ENCODE results near the gene ETFB.

ETFB gene

DNA sequence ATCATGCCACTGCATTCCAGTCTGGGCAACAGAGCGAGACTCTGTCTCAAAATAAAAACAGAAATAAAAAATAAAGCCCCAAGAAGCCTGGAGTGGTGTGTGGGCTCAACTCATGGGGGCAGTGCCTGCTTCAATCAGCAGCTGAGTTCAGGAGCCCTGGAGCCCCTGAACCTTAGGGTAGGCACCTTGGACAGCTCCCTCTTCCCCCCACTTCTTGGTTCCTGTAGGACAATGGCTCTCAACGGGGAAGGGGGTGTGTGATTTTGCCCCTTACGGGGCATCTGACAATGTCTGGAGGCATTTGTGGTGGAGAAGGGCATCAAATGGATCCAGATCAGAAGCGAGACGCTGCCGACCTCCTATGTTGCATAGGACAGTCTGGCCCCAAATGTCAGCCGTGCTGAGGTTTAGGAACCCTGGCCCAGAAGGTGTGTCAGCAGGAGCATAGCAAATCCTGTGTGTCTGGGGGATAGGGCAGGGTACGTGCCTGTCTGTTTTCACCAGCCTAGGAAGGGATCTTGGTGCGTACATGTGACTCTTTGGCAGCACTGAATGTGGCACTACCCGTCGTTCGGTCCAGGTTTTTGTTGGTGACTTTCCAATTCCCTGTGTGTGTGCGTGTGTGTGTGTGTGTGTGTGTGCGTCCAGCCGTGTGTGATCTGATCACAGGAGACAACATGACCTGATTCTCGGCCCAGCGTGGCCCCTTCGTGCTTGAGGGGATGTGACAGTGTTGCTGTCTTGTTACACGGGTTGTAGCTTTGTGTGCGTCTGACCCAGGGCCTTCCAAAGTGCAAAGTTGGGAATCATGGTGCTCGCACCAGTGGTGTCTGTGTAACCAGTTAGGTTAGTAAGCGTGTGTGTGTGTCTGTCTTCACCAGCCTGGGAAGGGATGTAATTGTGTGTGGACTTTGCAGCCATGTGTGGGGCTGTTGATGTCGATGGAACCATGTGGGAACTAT, 47.2 kb downstream of the ETFB start:
- H3K36me3 ChIP-seq (ENCODE audit: control insufficient read depth, insufficient read depth, low read length): no peaks in the 10 kb centered on the region
- no peaks in the 10 kb centered on the region for H3K4me1 ChIP-seq (ENCODE audit: control insufficient read depth, insufficient read depth, low read length, poor library complexity, severe bottlenecking)
- no peak overlapping the region for H3K27ac ChIP-seq (ENCODE audit: insufficient read depth, low read length, poor library complexity, severe bottlenecking)
- H3K27me3 ChIP-seq (replicated peaks; ENCODE audit: control insufficient read depth, insufficient read depth, low read length, poor library complexity, severe bottlenecking): no peaks in the 10 kb centered on the region
- no peak overlapping the region for H3K4me3 ChIP-seq (ENCODE audit: insufficient read depth, low read depth, low read length, poor library complexity, severe bottlenecking)
- no peak for DNase-seq
- H3K9me3 ChIP-seq (ENCODE audit: control insufficient read depth, low read length): no peaks in the 10 kb centered on the region

DNA sequence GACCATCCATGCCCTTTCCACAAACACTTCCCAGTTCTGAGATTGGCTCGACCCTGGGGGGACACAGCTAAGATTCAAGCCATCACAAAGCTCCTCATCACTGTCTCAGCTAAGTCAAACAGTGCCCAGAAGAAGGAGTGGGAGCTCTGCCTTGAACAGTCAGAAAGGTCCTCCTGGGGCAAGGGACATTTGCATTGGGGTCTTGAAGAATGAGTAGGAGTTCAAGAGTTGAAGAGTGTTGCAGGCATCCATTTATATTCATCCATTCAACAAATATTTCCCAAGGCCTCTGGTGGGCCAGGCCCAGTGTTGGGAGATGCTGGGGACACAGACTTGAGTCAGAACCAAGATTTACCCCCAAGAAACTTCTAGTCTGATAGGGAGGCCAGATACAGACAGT, 48.2 kb downstream of the ETFB start:
- no peak overlapping the region for H3K4me3 ChIP-seq (ENCODE audit: insufficient read depth, low read depth, low read length, poor library complexity, severe bottlenecking)
- H3K36me3 ChIP-seq (ENCODE audit: control insufficient read depth, insufficient read depth, low read length): no peaks in the 10 kb centered on the region
- no peaks in the 10 kb centered on the region for H3K9me3 ChIP-seq (ENCODE audit: control insufficient read depth, low read length)
- H3K27me3 ChIP-seq (replicated peaks; ENCODE audit: control insufficient read depth, insufficient read depth, low read length, poor library complexity, severe bottlenecking): no peaks in the 10 kb centered on the region
- H3K4me1 ChIP-seq (ENCODE audit: control insufficient read depth, insufficient read depth, low read length, poor library complexity, severe bottlenecking): no peaks in the 10 kb centered on the region
- DNase-seq: no peak
- no peak overlapping the region for H3K27ac ChIP-seq (ENCODE audit: insufficient read depth, low read length, poor library complexity, severe bottlenecking)

DNA sequence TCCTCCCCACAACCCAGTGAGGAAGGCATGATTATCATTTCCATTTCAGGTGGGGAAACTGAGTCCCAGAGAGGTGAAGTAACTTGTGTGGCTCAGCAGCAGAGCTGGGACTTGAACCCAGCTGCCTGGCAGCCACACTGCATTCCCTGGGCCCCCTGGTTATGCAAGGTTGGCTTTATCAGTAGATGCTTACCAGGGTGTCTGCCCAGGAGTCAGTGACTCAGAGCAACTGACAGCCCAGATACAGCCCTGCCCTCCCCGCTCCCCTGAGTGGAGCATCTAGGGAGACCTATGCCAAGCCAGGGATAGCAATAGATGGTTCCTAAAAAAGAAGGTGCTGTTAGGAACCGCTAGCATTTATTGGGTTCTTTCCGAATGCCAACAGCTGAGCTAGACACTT, 48.8 kb downstream of the ETFB start:
- no peaks in the 10 kb centered on the region for H3K4me1 ChIP-seq (ENCODE audit: control insufficient read depth, insufficient read depth, low read length, poor library complexity, severe bottlenecking)
- H3K9me3 ChIP-seq (ENCODE audit: control insufficient read depth, low read length): no peaks in the 10 kb centered on the region
- H3K36me3 ChIP-seq (ENCODE audit: control insufficient read depth, insufficient read depth, low read length): no peaks in the 10 kb centered on the region
- H3K27me3 ChIP-seq (replicated peaks; ENCODE audit: control insufficient read depth, insufficient read depth, low read length, poor library complexity, severe bottlenecking): no peaks in the 10 kb centered on the region
- no peak overlapping the region for H3K27ac ChIP-seq (ENCODE audit: insufficient read depth, low read length, poor library complexity, severe bottlenecking)
- no peak overlapping the region for H3K4me3 ChIP-seq (ENCODE audit: insufficient read depth, low read depth, low read length, poor library complexity, severe bottlenecking)
- DNase-seq: no peak

DNA sequence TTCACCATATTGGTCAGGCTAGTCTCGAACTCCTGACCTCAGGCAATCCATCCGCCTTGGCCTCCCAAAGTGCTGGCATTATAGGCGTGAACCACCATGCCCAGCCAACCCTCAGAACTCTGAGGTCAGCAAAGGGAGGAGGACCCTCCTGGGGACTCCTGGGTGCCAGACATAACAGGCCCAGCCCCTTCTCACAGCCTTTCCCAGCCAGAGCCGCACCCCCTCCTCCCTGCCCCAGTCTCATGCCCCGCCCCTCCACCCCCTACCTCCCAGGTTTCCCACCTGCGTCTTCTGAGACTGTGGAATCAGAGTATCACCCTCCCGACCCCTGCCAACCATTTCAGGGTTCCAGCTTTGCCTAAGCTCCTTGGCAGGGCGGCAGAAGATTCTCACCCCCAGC, 49.5 kb downstream of the ETFB start:
- no peak for DNase-seq
- no peaks in the 10 kb centered on the region for H3K36me3 ChIP-seq (ENCODE audit: control insufficient read depth, insufficient read depth, low read length)
- no peaks in the 10 kb centered on the region for H3K4me1 ChIP-seq (ENCODE audit: control insufficient read depth, insufficient read depth, low read length, poor library complexity, severe bottlenecking)
- no peaks in the 10 kb centered on the region for H3K9me3 ChIP-seq (ENCODE audit: control insufficient read depth, low read length)
- H3K4me3 ChIP-seq (ENCODE audit: insufficient read depth, low read depth, low read length, poor library complexity, severe bottlenecking): no peak overlapping the region
- H3K27ac ChIP-seq (ENCODE audit: insufficient read depth, low read length, poor library complexity, severe bottlenecking): no peak overlapping the region
- H3K27me3 ChIP-seq (replicated peaks; ENCODE audit: control insufficient read depth, insufficient read depth, low read length, poor library complexity, severe bottlenecking): no peaks in the 10 kb centered on the region

DNA sequence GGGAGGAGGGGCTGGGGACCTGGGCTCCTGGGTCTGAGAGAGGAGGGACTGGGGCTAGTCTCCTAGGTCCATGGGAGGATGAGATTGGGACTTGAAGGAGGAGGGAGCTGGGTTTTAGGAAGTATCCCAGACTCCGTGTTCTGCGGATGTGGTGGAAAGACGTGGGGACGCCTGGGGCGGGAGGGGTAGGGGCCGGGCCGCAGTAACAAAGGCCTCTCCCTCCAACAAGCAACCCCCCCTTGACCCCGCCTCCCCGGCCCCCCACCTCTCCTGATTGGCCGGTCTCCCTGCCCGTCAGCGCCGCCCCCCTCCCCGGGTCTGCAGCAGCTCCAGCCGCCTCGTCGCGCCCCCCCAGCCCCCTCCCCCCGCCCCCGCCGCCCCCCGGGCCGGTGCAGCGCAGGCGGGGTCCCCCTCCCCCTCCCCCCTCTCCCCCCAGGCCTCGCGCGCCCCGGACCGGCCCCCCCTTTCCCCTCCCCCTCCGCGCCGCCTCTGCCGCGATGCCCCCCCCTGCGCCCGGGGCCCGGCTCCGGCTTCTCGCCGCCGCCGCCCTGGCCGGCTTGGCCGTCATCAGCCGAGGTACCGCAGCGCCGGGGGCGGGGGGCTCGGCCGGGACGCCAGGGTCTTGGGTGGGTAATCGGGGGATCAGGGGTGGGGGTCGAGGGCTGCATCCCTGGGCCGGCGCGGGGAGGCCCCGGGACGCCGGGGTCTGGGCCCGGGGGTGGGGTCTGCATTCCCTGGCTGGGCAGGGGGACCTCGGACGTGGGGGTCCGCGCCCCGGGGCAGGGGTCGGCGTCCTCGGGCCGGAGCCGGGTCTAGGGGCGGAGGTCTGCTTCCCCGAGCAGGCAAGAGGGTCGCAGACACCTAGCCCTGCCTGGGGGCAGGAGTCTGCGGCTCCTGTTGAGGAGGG, 54.6 kb downstream of the ETFB start, which contains the start of gene IGLON5:
TSS of gene IGLON5 (plus strand) at position 294 of the 907 bp plus-strand sequence. CDS start at position 498, 204 bp downstream.
- H3K4me3 ChIP-seq (ENCODE audit: insufficient read depth, low read depth, low read length, poor library complexity, severe bottlenecking): no peak within 1 kb of the TSS
- peaks cover 5% of the 10 kb centered on the region for H3K9me3 ChIP-seq (ENCODE audit: control insufficient read depth, low read length)
- H3K4me1 ChIP-seq (ENCODE audit: control insufficient read depth, insufficient read depth, low read length, poor library complexity, severe bottlenecking): no peaks in the 10 kb centered on the region
- no peaks in the 10 kb centered on the region for H3K36me3 ChIP-seq (ENCODE audit: control insufficient read depth, insufficient read depth, low read length)
- peaks cover 7% of the 10 kb centered on the region for H3K27me3 ChIP-seq (replicated peaks; ENCODE audit: control insufficient read depth, insufficient read depth, low read length, poor library complexity, severe bottlenecking)
- DNase-seq: no peak
- no peak within 1 kb of the TSS for H3K27ac ChIP-seq (ENCODE audit: insufficient read depth, low read length, poor library complexity, severe bottlenecking)

DNA sequence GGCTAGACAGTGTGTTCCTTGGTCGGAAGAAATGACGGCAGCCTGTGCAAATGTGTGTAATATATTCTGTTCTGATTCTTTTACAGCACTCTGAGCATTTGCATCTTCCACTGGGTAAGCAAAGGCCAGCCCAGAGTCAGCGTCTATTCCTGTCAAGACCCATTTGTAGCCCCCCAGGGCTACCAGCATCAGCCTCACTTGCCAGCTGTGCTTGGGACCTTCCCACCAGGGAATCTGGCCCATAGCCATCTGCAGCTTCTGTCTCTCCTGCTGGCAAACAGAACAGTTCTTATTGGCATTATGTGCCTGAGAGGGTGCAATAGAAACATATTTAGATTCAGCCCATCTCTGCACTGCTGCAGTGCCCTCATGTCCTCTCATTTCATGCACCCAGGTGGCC, 60.7 kb downstream of the ETFB start:
- no peaks in the 10 kb centered on the region for H3K4me1 ChIP-seq (ENCODE audit: control insufficient read depth, insufficient read depth, low read length, poor library complexity, severe bottlenecking)
- H3K9me3 ChIP-seq (ENCODE audit: control insufficient read depth, low read length): peaks cover 5% of the 10 kb centered on the region
- no peak overlapping the region for H3K27ac ChIP-seq (ENCODE audit: insufficient read depth, low read length, poor library complexity, severe bottlenecking)
- no peaks in the 10 kb centered on the region for H3K36me3 ChIP-seq (ENCODE audit: control insufficient read depth, insufficient read depth, low read length)
- no peak for DNase-seq
- peaks cover 7% of the 10 kb centered on the region for H3K27me3 ChIP-seq (replicated peaks; ENCODE audit: control insufficient read depth, insufficient read depth, low read length, poor library complexity, severe bottlenecking)
- no peak overlapping the region for H3K4me3 ChIP-seq (ENCODE audit: insufficient read depth, low read depth, low read length, poor library complexity, severe bottlenecking)

DNA sequence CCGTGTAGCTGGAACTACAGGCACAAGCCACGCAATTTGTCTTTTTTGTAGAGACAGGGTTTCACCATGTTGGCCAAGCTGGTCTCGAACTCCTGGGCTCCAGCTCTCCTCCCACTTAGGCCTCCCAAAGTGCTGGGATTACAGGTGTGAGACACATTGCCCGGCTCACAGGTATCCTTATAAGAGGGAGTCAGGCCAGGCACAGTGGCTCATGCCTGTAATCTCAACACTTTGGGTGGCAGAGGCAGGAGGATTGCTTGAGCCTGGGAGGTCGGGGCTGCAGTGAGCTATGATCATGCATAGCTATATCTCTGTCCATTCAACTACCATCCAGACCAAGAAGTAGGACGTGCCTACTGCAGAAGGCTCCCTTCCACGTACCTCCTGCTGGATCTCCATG, 64.9 kb downstream of the ETFB start:
- Histone ChIP-seq H3K4me3 (ENCODE audit: insufficient read depth, low read depth, low read length, poor library complexity, severe bottlenecking) (no peak overlapping the region), H3K9me3 (ENCODE audit: control insufficient read depth, low read length) (no peaks in the 10 kb centered on the region), H3K27ac (ENCODE audit: insufficient read depth, low read length, poor library complexity, severe bottlenecking) (no peak overlapping the region), H3K36me3 (ENCODE audit: control insufficient read depth, insufficient read depth, low read length) (no peaks in the 10 kb centered on the region), H3K27me3 (replicated peaks; ENCODE audit: control insufficient read depth, insufficient read depth, low read length, poor library complexity, severe bottlenecking) (no peaks in the 10 kb centered on the region), H3K4me1 (ENCODE audit: control insufficient read depth, insufficient read depth, low read length, poor library complexity, severe bottlenecking) (no peaks in the 10 kb centered on the region)
- DNase-seq: no peak

DNA sequence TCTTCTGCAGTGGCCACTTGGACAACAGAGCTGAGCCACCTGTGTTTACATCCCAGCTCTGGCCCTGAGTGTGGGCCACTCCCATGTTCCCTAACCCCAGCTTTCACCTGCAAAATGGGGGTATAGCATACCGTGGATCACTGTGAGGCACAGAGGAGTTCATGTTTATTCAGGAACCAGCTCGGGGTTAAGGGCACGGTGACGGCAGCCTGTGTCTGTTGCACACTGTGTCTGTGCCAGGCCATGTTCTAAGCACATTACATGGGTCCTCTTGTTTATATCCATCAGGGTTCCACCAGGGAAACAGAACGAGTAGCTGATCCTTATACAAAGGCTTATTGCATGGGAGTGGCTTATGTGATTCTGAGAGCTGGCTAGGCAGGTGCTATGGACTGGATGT, 68.8 kb downstream of the ETFB start:
- Histone ChIP-seq H3K36me3 (ENCODE audit: control insufficient read depth, insufficient read depth, low read length) (no peaks in the 10 kb centered on the region), H3K27ac (ENCODE audit: insufficient read depth, low read length, poor library complexity, severe bottlenecking) (no peak overlapping the region), H3K27me3 (replicated peaks; ENCODE audit: control insufficient read depth, insufficient read depth, low read length, poor library complexity, severe bottlenecking) (no peaks in the 10 kb centered on the region), H3K9me3 (ENCODE audit: control insufficient read depth, low read length) (no peaks in the 10 kb centered on the region), H3K4me1 (ENCODE audit: control insufficient read depth, insufficient read depth, low read length, poor library complexity, severe bottlenecking) (no peaks in the 10 kb centered on the region), H3K4me3 (ENCODE audit: insufficient read depth, low read depth, low read length, poor library complexity, severe bottlenecking) (no peak overlapping the region)
- DNase-seq: no peak

DNA sequence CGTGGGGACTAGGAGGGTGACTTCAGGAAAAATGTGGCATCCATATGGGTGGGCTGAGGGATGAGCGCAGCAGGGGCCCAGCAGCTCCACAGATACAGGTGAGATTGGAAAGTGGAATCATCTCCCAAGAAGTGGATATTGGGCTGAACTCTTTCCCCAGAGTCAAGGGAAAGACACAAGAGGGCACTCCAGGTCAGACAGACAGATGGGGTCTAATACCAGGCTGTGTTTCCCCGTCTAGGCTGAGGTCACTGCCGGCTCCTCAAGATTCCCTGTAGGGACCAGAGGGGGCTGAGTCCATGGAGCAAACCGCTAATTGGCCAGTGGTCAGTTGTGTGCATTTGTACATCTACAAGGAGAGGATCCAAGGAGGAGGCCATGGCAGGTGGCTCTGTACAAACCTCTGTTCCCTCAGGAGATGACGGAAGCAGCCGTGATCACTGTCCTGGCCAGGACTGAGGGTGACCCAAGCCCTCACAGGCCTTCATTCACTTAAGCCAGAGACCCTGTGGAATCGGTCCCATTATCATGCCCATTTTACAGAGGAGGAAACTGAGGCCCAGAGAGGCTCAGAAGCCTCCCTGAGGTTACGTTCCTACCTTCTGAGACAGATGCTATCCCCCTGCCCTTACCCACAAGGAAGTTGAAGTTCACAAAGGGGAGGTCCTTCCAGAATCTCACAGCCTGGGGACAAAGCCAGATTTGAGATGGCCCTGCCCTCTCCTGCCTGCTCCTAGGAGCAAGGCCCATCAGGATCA, 69.7 kb downstream of the ETFB start:
- Histone ChIP-seq H3K4me1 (ENCODE audit: control insufficient read depth, insufficient read depth, low read length, poor library complexity, severe bottlenecking) (no peaks in the 10 kb centered on the region), H3K9me3 (ENCODE audit: control insufficient read depth, low read length) (no peaks in the 10 kb centered on the region), H3K36me3 (ENCODE audit: control insufficient read depth, insufficient read depth, low read length) (no peaks in the 10 kb centered on the region), H3K27me3 (replicated peaks; ENCODE audit: control insufficient read depth, insufficient read depth, low read length, poor library complexity, severe bottlenecking) (no peaks in the 10 kb centered on the region), H3K27ac (ENCODE audit: insufficient read depth, low read length, poor library complexity, severe bottlenecking) (no peak overlapping the region), H3K4me3 (ENCODE audit: insufficient read depth, low read depth, low read length, poor library complexity, severe bottlenecking) (no peak overlapping the region)
- DNase-seq: no peak

Measured in effector memory CD4-positive, alpha-beta T cell (primary cell).